HepG2 (cell line): ENCODE data around the gene MST1R. TPM values are rescaled to one million over a fixed set of nuclear protein-coding genes. Genes with fewer than 3 reads are reported as not detected.

Source experiments
- HDAC6 ChIP-seq: fragments of 200-600 bp; sonication (generic); IDR thresholded peaks from 2 replicates; pipeline ENCODE4 v1.7.0; 2017; ENCODE audit warnings: mild to moderate bottlenecking, antibody characterized with exemption, low read length, low read depth
- ZNF878 ChIP-seq: sonication (generic); formaldehyde crosslinking; IDR thresholded peaks from 2 replicates; pipeline ENCODE4 v1.8.1; 2023; ENCODE audit warnings: mild to moderate bottlenecking, missing genetic modification reagents, moderate library complexity
- polyA plus RNA-seq, 8 experiments: library from polyadenylated mRNA; depleted of rRNA in 3 of 8; stranded (reverse) in 7 of 8; unstranded in 1 of 8; fragments of >200 nt; fragmentation: Illumina TruSeq in 4 of 8; extraction: Trizol in 4 of 8; gene quantifications; 2 replicates each; pipeline versions ENCODE4 v1.2.1 to v1.2.3, GENCODE V29; 2011 to 2016; ENCODE audit warnings: low read depth in 4 of 8, missing spikeins in 1 of 8, mixed read lengths in 1 of 8; ENCODE audit not compliant: insufficient read depth in 1 of 8
- total RNA-seq, 5 experiments: library from RNA; depleted of rRNA; stranded (reverse); fragments of >200 nt; fragmentation: Illumina TruSeq; extraction: Trizol; gene quantifications; 2 replicates each; pipeline ENCODE4 v1.2.3, GENCODE V29; 2016; ENCODE audit warnings: low read depth in 1 of 5
- TF ChIP-seq, protein P1 (sequence below), 2 experiments: fragments of 450-650 bp in 1 of 2; sonication (generic) in 1 of 2; formaldehyde crosslinking in 1 of 2; IDR thresholded peaks; 2 replicates each; pipeline versions ENCODE4 v1.6.1 to v1.8.0; 2016 to 2022; ENCODE audit warnings: antibody characterized with exemption in 1 of 2, mild to moderate bottlenecking in 1 of 2, missing genetic modification reagents in 1 of 2
- TF ChIP-seq, protein P2 (sequence below): sonication (generic); formaldehyde crosslinking; IDR thresholded peaks from 2 replicates; pipeline ENCODE4 v1.5.1; 2020; ENCODE audit warnings: mild to moderate bottlenecking, moderate library complexity, missing genetic modification reagents
- TF ChIP-seq, protein P3 (sequence below): sonication (generic); formaldehyde crosslinking; IDR thresholded peaks from 2 replicates; pipeline ENCODE4 v1.4.0; 2020; ENCODE audit warnings: missing genetic modification reagents, borderline replicate concordance
- TF ChIP-seq, protein P4 (sequence below): sonication (generic); formaldehyde crosslinking; conservative IDR thresholded peaks from 2 replicates; pipeline ENCODE4 v1.5.0; 2020; ENCODE audit warnings: missing genetic modification reagents

The MST1R gene
- total and polyA plus RNA-seq, 2 of the 13 experiments (the other 11 are each of a cell fraction or from before 2014, with no cell fraction given) = 0.11 to 0.77 TPM

DNA sequence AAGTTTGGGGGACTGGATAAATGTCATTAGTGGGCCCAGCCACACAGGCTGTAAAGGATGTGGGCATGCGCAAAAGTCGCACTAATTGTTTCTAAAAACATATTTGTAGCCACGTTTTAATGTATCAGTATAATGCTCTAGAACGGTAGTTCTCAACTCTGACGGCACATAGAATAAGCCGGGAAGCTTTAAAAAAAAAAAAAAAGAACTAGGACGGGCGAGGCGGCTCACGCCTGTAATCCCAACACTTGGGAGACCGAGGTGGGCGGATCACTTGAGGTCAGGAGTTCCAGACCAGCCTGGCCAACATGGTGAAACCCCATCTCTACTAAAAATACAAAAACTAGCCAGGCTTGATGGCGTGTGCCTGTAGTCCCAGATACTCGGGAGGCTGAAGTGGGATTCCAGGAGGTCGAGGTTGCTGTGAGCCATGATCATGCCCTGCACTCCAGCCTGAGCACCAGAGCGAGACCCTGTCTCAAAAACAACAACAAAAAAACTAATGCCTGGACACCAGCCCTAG lies 26.6 kb upstream of the MST1R start (continued):
- TF ChIP-seq, protein P1, sequence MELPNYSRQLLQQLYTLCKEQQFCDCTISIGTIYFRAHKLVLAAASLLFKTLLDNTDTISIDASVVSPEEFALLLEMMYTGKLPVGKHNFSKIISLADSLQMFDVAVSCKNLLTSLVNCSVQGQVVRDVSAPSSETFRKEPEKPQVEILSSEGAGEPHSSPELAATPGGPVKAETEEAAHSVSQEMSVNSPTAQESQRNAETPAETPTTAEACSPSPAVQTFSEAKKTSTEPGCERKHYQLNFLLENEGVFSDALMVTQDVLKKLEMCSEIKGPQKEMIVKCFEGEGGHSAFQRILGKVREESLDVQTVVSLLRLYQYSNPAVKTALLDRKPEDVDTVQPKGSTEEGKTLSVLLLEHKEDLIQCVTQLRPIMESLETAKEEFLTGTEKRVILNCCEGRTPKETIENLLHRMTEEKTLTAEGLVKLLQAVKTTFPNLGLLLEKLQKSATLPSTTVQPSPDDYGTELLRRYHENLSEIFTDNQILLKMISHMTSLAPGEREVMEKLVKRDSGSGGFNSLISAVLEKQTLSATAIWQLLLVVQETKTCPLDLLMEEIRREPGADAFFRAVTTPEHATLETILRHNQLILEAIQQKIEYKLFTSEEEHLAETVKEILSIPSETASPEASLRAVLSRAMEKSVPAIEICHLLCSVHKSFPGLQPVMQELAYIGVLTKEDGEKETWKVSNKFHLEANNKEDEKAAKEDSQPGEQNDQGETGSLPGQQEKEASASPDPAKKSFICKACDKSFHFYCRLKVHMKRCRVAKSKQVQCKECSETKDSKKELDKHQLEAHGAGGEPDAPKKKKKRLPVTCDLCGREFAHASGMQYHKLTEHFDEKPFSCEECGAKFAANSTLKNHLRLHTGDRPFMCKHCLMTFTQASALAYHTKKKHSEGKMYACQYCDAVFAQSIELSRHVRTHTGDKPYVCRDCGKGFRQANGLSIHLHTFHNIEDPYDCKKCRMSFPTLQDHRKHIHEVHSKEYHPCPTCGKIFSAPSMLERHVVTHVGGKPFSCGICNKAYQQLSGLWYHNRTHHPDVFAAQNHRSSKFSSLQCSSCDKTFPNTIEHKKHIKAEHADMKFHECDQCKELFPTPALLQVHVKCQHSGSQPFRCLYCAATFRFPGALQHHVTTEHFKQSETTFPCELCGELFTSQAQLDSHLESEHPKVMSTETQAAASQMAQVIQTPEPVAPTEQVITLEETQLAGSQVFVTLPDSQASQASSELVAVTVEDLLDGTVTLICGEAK (IDR thresholded peaks at IDR 0.05) = no peak
- TF ChIP-seq, protein P1 (CRISPR knock-in tag; IDR thresholded peaks at IDR 0.05) = no peak
- TF ChIP-seq HDAC6 (no peak), ZNF878 (CRISPR knock-in tag) (no peak)
- TF ChIP-seq, protein P2, sequence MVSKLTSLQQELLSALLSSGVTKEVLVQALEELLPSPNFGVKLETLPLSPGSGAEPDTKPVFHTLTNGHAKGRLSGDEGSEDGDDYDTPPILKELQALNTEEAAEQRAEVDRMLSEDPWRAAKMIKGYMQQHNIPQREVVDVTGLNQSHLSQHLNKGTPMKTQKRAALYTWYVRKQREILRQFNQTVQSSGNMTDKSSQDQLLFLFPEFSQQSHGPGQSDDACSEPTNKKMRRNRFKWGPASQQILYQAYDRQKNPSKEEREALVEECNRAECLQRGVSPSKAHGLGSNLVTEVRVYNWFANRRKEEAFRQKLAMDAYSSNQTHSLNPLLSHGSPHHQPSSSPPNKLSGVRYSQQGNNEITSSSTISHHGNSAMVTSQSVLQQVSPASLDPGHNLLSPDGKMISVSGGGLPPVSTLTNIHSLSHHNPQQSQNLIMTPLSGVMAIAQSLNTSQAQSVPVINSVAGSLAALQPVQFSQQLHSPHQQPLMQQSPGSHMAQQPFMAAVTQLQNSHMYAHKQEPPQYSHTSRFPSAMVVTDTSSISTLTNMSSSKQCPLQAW (CRISPR knock-in tag) = 0 out of 2 replicates have a peak, but pooled peaks have one; percentile 6
- TF ChIP-seq, protein P3, sequence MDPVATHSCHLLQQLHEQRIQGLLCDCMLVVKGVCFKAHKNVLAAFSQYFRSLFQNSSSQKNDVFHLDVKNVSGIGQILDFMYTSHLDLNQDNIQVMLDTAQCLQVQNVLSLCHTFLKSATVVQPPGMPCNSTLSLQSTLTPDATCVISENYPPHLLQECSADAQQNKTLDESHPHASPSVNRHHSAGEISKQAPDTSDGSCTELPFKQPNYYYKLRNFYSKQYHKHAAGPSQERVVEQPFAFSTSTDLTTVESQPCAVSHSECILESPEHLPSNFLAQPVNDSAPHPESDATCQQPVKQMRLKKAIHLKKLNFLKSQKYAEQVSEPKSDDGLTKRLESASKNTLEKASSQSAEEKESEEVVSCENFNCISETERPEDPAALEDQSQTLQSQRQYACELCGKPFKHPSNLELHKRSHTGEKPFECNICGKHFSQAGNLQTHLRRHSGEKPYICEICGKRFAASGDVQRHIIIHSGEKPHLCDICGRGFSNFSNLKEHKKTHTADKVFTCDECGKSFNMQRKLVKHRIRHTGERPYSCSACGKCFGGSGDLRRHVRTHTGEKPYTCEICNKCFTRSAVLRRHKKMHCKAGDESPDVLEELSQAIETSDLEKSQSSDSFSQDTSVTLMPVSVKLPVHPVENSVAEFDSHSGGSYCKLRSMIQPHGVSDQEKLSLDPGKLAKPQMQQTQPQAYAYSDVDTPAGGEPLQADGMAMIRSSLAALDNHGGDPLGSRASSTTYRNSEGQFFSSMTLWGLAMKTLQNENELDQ (CRISPR knock-in tag) = no peak
- TF ChIP-seq, protein P4, sequence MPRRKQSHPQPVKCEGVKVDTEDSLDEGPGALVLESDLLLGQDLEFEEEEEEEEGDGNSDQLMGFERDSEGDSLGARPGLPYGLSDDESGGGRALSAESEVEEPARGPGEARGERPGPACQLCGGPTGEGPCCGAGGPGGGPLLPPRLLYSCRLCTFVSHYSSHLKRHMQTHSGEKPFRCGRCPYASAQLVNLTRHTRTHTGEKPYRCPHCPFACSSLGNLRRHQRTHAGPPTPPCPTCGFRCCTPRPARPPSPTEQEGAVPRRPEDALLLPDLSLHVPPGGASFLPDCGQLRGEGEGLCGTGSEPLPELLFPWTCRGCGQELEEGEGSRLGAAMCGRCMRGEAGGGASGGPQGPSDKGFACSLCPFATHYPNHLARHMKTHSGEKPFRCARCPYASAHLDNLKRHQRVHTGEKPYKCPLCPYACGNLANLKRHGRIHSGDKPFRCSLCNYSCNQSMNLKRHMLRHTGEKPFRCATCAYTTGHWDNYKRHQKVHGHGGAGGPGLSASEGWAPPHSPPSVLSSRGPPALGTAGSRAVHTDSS (CRISPR knock-in tag) = no peak
- TF ChIP-seq, all 625 proteins: peak for 10
